ENCODE measurements around the gene PSTK.

GRCh38 chr10:122983898-122984297 lies 3.7 kb downstream of the PSTK start:
- TF ChIP-seq ZNF274 (IDR thresholded peaks at IDR 0.05; ENCODE audit: low read depth, low read length) (no peak), SUZ12 (IDR thresholded peaks at IDR 0.05; ENCODE audit: extremely low read depth, insufficient read depth, insufficient read length) (no peak)
